Neutrophil (primary cell): ENCODE measurements around the gene PASD1.

Source experiments
- H3K27ac ChIP-seq: fragments of 200-600 bp; sonication (generic); 2 replicates; pipeline ENCODE4 v1.5.1; 2016; ENCODE audit warnings: mild to moderate bottlenecking, moderate library complexity
- H3K27me3 ChIP-seq: fragments of 200-600 bp; sonication (generic); 2 replicates; pipeline ENCODE4 v1.6.0; 2016; ENCODE audit warnings: mild to moderate bottlenecking
- H3K36me3 ChIP-seq: fragments of 200-600 bp; sonication (generic); 2 replicates; pipeline ENCODE4 v1.5.1; 2017
- H3K4me1 ChIP-seq, 2 experiments: fragments of 200-600 bp in 1 of 2; sonication (generic) in 1 of 2; 1 replicate in 1 of 2; 2 replicates in 1 of 2; pipeline versions ENCODE4 v1.5.1 to v1.6.1; 2013 to 2016; ENCODE audit warnings: low read depth in 1 of 2, low read length in 1 of 2, mild to moderate bottlenecking in 1 of 2, moderate library complexity in 1 of 2; ENCODE audit not compliant: control insufficient read depth in 1 of 2, insufficient read depth in 1 of 2
- H3K4me3 ChIP-seq, 2 experiments: fragments of 200-600 bp in 1 of 2; sonication (generic) in 1 of 2; 1 replicate in 1 of 2; 2 replicates in 1 of 2; pipeline ENCODE4 v1.5.1; 2013 to 2016; ENCODE audit warnings: low read depth in 1 of 2, low read length in 1 of 2, mild to moderate bottlenecking in 1 of 2, moderate library complexity in 1 of 2
- H3K9me3 ChIP-seq: fragments of 200-600 bp; sonication (generic); 2 replicates; pipeline ENCODE4 v1.5.1; 2016
- CTCF ChIP-seq: fragments of 200-600 bp; sonication (generic); IDR thresholded peaks from 2 replicates; pipeline ENCODE4 v1.5.1; 2016; ENCODE audit warnings: antibody characterized with exemption

Gene PASD1

GRCh38 chrX:151702741-151703340, 139.4 kb downstream of the PASD1 start:
- H3K9me3 ChIP-seq = no peaks in the 10 kb centered on the region
- H3K4me3 ChIP-seq = no peak overlapping the region
- no peaks in the 10 kb centered on the region for H3K36me3 ChIP-seq
- no peak for TF ChIP-seq CTCF
- no peaks in the 10 kb centered on the region for H3K4me1 ChIP-seq
- no peaks in the 10 kb centered on the region for H3K27me3 ChIP-seq
- H3K27ac ChIP-seq = no peak overlapping the region

- Histone ChIP-seq H3K9me3 (no peaks in the 10 kb centered on the region), H3K27ac (no peak overlapping the region), H3K27me3 (no peaks in the 10 kb centered on the region), H3K36me3 (no peaks in the 10 kb centered on the region), H3K4me1 (no peaks in the 10 kb centered on the region), H3K4me3 (no peak overlapping the region)
- TF ChIP-seq CTCF = no peak
These were observed 140.0 kb downstream of the PASD1 start for GRCh38 chrX:151703487-151703886.

- Histone ChIP-seq H3K4me1 (no peaks in the 10 kb centered on the region), H3K27me3 (no peaks in the 10 kb centered on the region), H3K9me3 (no peaks in the 10 kb centered on the region), H3K4me3 (no peak overlapping the region), H3K36me3 (no peaks in the 10 kb centered on the region), H3K27ac (no peak overlapping the region)
- no peak for TF ChIP-seq CTCF
These were observed 140.7 kb downstream of the PASD1 start for GRCh38 chrX:151704041-151704663.

DNA sequence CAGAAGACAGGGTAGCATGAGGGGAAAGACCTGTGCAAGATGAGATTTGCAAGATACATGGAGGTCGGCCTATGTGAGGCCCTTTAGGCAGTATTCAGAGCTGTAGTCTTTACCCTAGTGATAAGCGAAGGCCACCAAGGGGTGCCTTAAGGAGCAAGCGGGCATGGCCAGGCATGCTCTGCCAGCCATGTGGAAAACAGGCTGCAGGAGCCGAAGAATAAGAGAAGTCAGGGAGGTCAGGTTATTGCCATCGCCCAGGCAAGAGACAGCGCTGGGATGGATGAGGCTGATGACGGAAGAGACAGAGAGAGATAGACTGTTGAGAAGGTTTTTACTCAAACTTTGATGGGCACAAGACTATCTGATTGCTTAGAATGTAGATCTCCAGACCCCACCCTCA, 145.3 kb downstream of the PASD1 start:
- H3K4me1 ChIP-seq = no peaks in the 10 kb centered on the region
- TF ChIP-seq CTCF = no peak
- H3K27me3 ChIP-seq = no peaks in the 10 kb centered on the region
- H3K4me3 ChIP-seq = no peak overlapping the region
- no peak overlapping the region for H3K27ac ChIP-seq
- no peaks in the 10 kb centered on the region for H3K9me3 ChIP-seq
- no peaks in the 10 kb centered on the region for H3K36me3 ChIP-seq

- Histone ChIP-seq H3K9me3 (no peaks in the 10 kb centered on the region), H3K4me1 (no peaks in the 10 kb centered on the region), H3K36me3 (no peaks in the 10 kb centered on the region), H3K27ac (no peak overlapping the region), H3K4me3 (no peak overlapping the region), H3K27me3 (no peaks in the 10 kb centered on the region)
- no peak for TF ChIP-seq CTCF
These were observed 147.0 kb downstream of the PASD1 start for GRCh38 chrX:151710457-151710856.
